HG02588 (cell line): Measurements from ENCODE around the gene CDC27.
"Not testable (repeated sequence)": the region's sequence is repeated elsewhere in the genome, so short reads cannot be mapped to it uniquely, and the experiment has no call there.

ENCODE experiments used
- ATAC-seq: cut with Tn5 transposase; IDR thresholded peaks from one replicate; pipeline ENCODE4 v1.9.1; 2021; ENCODE audit warnings: mild to moderate bottlenecking, moderate library complexity; ENCODE audit not compliant: unreplicated experiment

Gene CDC27, protein sequence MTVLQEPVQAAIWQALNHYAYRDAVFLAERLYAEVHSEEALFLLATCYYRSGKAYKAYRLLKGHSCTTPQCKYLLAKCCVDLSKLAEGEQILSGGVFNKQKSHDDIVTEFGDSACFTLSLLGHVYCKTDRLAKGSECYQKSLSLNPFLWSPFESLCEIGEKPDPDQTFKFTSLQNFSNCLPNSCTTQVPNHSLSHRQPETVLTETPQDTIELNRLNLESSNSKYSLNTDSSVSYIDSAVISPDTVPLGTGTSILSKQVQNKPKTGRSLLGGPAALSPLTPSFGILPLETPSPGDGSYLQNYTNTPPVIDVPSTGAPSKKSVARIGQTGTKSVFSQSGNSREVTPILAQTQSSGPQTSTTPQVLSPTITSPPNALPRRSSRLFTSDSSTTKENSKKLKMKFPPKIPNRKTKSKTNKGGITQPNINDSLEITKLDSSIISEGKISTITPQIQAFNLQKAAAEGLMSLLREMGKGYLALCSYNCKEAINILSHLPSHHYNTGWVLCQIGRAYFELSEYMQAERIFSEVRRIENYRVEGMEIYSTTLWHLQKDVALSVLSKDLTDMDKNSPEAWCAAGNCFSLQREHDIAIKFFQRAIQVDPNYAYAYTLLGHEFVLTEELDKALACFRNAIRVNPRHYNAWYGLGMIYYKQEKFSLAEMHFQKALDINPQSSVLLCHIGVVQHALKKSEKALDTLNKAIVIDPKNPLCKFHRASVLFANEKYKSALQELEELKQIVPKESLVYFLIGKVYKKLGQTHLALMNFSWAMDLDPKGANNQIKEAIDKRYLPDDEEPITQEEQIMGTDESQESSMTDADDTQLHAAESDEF

GRCh38 chr17:47188876-47189731 lies at the start of gene CDC27:
Gene CDC27, minus strand, starts transcription at chr17:47189295. Its CDS starts 123 bp downstream, at chr17:47189172.
- ATAC-seq, result peak; percentile 90

GRCh38 chr17:47238321-47239010 lies 49.4 kb upstream of the CDC27 start:
- ATAC-seq, result no peak

DNA sequence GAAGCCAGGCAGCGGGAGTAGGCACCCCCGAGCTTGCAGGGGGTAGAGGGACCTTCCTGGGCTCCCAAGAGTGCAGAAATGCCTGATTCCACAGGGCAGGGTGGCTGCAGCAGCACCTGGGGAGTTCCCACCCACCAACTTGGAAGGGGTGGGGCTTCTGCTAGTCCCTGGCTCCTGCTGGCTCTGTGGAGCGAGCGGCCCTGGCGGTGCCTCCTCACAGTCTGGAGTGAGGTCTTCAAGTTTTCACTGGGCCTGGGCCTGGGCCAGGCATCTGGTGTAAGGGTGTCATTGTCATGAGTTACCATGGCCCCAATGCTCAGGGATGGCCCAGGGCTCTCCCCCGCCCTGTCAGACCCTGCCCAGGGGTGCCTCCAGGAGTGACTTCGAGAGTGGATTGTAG lies 48.7 kb upstream of the CDC27 start:
- no peak for ATAC-seq

DNA sequence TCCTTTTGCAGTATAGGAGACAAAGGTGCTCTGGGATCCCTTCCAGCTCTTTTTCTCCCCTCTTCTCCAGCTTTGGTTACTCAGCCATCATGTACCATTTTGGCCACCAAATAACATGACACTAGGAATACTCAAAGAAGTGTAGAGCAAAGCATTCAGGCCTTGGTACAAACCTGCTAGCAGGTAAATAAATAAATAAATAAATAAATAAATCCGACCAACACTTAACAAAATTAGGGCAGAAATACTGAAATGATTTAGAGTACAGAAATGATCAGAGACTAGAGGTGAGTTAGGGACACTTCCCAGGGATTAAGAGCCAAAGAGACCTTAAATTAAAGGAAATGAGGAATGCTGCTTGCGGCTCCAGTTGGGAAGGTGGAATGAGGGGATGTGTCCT lies 46.8 kb upstream of the CDC27 start:
- no peak for ATAC-seq

DNA sequence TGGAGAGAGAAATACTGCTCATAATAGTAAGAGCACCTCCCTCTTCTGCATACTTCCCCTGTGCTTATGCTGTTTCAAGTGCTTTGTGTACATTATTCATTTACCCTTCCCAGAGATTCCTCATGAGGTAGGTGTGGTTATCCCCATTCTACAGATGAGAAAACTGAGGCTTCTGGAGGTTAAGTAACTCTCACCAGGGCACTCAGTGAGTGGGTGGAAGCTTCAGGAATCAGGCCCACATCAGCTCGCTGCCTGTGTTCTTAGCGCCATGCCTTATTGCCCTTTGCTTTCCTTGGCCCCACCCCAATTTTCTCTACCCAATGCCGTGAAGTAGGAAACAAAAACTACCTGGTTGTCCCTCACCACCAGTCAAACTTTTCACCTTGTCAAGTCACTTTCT lies 46.4 kb upstream of the CDC27 start:
- ATAC-seq, result no peak

- no peak for ATAC-seq
Measured at GRCh38 chr17:47232465-47232864, 43.4 kb upstream of the CDC27 start.

DNA sequence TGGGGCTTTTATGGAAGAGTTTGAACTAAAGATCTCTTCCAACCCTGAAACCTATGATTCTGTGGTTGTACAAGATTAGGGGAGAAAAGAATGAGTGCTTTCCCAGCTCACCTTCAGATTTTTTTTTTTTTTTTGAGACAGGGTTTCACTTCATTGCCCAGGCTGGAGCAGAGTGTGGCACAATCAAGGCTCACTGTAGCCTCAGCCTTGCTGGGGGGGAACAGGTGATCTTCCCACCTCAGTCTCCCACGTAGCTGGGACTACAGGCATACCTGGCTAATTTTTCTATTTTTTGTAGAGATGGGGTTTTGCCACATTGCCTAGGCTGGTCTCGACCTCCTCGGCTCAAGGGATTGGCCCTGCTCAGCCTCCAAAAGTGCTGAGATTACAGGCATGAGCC lies 42.8 kb upstream of the CDC27 start:
- no peak for ATAC-seq

GRCh38 chr17:47231334-47231733 lies 42.2 kb upstream of the CDC27 start:
- no peak for ATAC-seq

DNA sequence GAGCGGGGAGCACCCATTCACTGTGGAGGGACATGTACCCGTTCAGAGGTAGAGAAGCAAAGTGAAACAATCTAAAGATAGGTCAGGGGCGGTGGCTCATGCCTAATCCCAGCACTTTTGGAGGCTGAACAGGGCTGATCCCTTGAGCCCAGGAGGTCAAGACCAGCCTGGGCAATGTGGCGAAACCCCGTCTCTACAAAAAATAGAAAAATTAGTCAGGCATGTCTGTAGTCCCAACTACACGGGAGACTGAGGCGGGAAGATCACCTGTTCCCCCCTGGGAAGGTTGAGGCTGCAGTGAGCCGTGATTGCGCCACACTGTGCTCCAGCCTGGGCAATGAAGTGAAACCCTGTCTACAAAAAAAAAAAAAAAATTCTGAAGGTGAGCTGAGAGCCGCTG lies 41.8 kb upstream of the CDC27 start:
- ATAC-seq, result no peak

- ATAC-seq, result no peak
Measured at GRCh38 chr17:47229535-47230443, 40.7 kb upstream of the CDC27 start.

DNA sequence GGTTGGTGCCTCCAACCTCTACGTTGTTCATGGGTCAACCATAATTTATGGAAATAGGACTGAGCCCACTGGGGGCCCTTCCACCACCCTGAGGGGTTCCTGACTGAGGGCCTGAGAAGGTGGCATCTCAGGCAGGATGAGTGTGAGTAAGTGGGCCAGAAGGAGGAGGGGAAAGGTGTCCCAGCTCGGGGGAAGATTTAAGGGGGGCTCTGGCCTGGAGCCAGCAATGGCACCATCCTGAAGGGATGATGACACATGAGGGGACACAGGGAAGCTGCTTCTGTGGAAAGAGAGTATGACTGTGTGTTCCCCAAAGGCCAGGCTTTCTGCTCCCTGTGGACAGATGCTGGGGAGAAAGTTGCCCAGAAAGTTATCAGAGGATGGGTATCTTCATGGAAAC lies 38.8 kb upstream of the CDC27 start:
- ATAC-seq, result no peak

GRCh38 chr17:47225911-47226688 lies 37.0 kb upstream of the CDC27 start:
- no peak for ATAC-seq

DNA sequence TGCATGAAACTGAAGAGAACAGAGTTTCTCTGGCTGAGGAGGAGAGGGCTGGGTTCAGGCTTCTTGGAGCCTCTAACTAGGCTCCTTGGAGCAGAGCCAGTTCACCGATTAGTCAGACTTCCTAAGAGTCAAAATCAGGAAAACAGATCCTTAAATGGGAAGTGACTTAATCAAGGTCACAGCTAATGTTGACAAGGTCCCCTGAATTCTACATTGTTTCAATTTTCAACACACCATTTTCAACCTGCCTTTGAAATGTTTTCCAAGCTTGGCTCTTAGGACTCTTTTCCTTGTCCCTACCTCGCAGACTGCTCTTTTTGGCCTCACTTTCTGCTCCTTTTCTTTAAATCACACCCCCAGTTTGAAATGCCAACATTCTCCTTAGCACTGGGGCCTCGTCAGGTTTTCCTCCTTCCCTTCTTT lies 36.4 kb upstream of the CDC27 start:
- no peak for ATAC-seq

DNA sequence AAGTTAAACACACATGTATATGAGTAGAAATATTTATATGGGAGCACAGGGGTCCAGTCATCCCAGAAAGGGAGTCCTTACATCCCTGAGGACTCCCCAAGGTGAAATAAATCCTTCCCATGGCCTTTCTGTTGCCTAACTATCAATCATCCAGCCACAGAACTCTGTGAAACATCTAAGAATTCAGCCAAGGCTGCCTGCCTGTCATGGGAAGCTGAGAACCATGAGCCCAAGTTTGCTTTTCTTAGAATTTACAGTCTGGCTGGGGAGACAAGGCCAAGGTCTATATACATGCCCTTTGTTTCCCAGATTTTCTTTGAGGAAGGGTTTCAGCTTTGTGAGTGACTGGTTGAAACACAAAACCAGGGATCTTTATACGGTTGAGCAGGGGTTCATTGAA lies 35.9 kb upstream of the CDC27 start:
- ATAC-seq, result no peak

DNA sequence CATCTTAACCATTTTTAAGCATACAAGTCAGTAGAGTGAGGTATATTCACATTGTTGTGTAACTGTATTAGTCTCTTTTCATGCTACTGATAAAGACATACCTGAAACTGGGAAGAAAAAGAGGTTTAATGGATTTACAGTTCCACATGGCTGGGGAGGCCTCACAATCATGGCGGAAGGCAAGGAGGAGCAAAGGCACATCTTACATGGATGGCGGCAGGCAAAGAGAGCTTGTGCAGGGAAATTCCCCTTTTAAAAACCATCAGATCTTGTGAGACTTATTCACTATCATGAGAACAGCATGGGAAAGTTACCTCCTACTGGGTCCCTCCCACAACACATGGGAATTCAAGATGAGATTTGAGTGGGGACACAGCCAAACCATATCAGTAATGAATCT lies 35.0 kb upstream of the CDC27 start:
- not testable (repeated sequence) for ATAC-seq

GRCh38 chr17:47223460-47223859 lies 34.4 kb upstream of the CDC27 start:
- no peak for ATAC-seq

GRCh38 chr17:47223007-47223406 lies 33.9 kb upstream of the CDC27 start:
- ATAC-seq, result no peak

GRCh38 chr17:47222047-47222446 lies 33.0 kb upstream of the CDC27 start:
- no peak for ATAC-seq

GRCh38 chr17:47221154-47221553 lies 32.1 kb upstream of the CDC27 start:
- ATAC-seq, result no peak
